GM12878 (cell line): ENCODE data around the gene RIF1. TPM values are rescaled to one million over a fixed set of nuclear protein-coding genes. Genes with fewer than 3 reads are reported as not detected.

Experiments
- ATAC-seq: fragments of 200-7000 bp; cut with Tn5 transposase; 3 replicates; pipeline ENCODE4 v1.9.1; 2020; ENCODE audit warnings: mild to moderate bottlenecking, moderate library complexity
- BruUV-seq: library from RNA; stranded (reverse); fragments of 400-500 nt; replicated peaks from 2 replicates; lab custom pipeline; 2021; lab: Mats Ljungman, UMichigan
- CTCF ChIA-PET: fragments of 300-600 bp; sonication (Branson Sonifier 250); formaldehyde crosslinking; extraction: SDS; loops from one replicate; lab custom pipeline; 2021; ENCODE audit warnings: inconsistent platforms; lab: Yijun Ruan, JAX
- POLR2A ChIA-PET: fragments of 350-600 bp; formaldehyde crosslinking; extraction: SDS; loops from one replicate; lab custom pipeline; 2021; ENCODE audit warnings: inconsistent platforms; lab: Charles Lee
- RAD21 ChIA-PET: fragments of 300-600 bp; sonication (Branson Sonifier 250); formaldehyde crosslinking; loops from one replicate; lab custom pipeline; 2023; ENCODE audit warnings: antibody characterized with exemption; ENCODE audit not compliant: unreplicated experiment; lab: Charles Lee
- SMC1A ChIA-PET: fragments of 300-600 bp; sonication (Branson Sonifier 250); formaldehyde crosslinking; loops from one replicate; lab custom pipeline; 2023; ENCODE audit not compliant: unreplicated experiment, uncharacterized antibody; lab: Charles Lee
- DNase-seq: peaks from one replicate; pipeline ENCODE4 v3.0.0-alpha.2; 2011; ENCODE audit warnings: low read depth, low spot score
- FAIRE-seq: peaks from 3 replicates; lab custom pipeline; 2011; peaks lifted over from hg19 to GRCh38; lab: Jason Lieb, UNC
- H2AFZ ChIP-seq: 2 replicates; pipeline ENCODE4 v1.6.0; 2011; ENCODE audit warnings: low read depth, low read length, control low read depth; ENCODE audit not compliant: control insufficient read depth
- H3K27ac ChIP-seq: 2 replicates; pipeline ENCODE4 v1.5.1; 2011; ENCODE audit warnings: control low read depth; ENCODE audit not compliant: control insufficient read depth, insufficient read depth
- H3K27me3 ChIP-seq, 2 experiments: replicated peaks in 1 of 2; 2 replicates each; pipeline versions ENCODE4 v1.6.0 to v1.6.1; 2011; ENCODE audit warnings: low read length in 1 of 2; ENCODE audit not compliant: control insufficient read depth in 2 of 2, insufficient read depth in 2 of 2
- H3K36me3 ChIP-seq, 2 experiments: 2 replicates each; pipeline ENCODE4 v1.5.1; 2011; ENCODE audit warnings: low read length in 1 of 2; ENCODE audit not compliant: control insufficient read depth in 2 of 2, insufficient read depth in 2 of 2
- H3K4me1 ChIP-seq: 2 replicates; pipeline ENCODE4 v1.6.1; 2011; ENCODE audit warnings: mild to moderate bottlenecking, low read length, moderate library complexity, mixed read lengths; ENCODE audit not compliant: control insufficient read depth, insufficient read depth
- H3K4me2 ChIP-seq: 2 replicates; pipeline ENCODE4 v1.6.0; 2011; ENCODE audit warnings: control low read depth; ENCODE audit not compliant: control insufficient read depth, insufficient read depth
- H3K4me3 ChIP-seq: fragments of 200-600 bp; sonication (generic); 2 replicates; pipeline ENCODE4 v1.5.1; 2016
- H3K79me2 ChIP-seq: 2 replicates; pipeline ENCODE4 v1.6.0; 2011; ENCODE audit warnings: low read length; ENCODE audit not compliant: control insufficient read depth, insufficient read depth
- H3K9ac ChIP-seq: 2 replicates; pipeline ENCODE4 v1.8.0; 2011; ENCODE audit warnings: low read length, control low read depth, mixed read lengths; ENCODE audit not compliant: control insufficient read depth, insufficient read depth
- H3K9me3 ChIP-seq: replicated peaks from 3 replicates; pipeline ENCODE4 v1.5.1; 2011; ENCODE audit warnings: mild to moderate bottlenecking, low read length; ENCODE audit not compliant: control insufficient read depth, insufficient read depth
- H4K20me1 ChIP-seq: 2 replicates; pipeline ENCODE4 v1.6.0; 2011; ENCODE audit not compliant: control insufficient read depth, insufficient read depth
- EED ChIP-seq: sonication (generic); IDR thresholded peaks from 2 replicates; pipeline ENCODE4 v1.6.1; 2016; ENCODE audit warnings: antibody characterized with exemption, low read depth
- ETV6 ChIP-seq, 2 experiments: fragments of 450-650 bp in 1 of 2; IDR thresholded peaks in 1 of 2; conservative IDR thresholded peaks in 1 of 2; 2 replicates each; pipeline ENCODE4 v1.6.1; 2014; ENCODE audit warnings: antibody characterized with exemption in 1 of 2, borderline replicate concordance in 1 of 2, low read depth in 1 of 2, mild to moderate bottlenecking in 1 of 2, moderate library complexity in 1 of 2
- HCFC1 ChIP-seq: fragments of 150-350 bp; IDR thresholded peaks from 2 replicates; pipeline ENCODE4 v1.6.1; 2014; ENCODE audit warnings: low read length
- IRF4 ChIP-seq: IDR thresholded peaks from 2 replicates; pipeline ENCODE4 v1.6.1; 2011; ENCODE audit warnings: low read depth, low read length
- LARP7 ChIP-seq: fragments of 450-650 bp; IDR thresholded peaks from 2 replicates; pipeline ENCODE4 v1.6.1; 2017; ENCODE audit warnings: mild to moderate bottlenecking
- PAX8 ChIP-seq: fragments of 450-650 bp; IDR thresholded peaks from 2 replicates; pipeline ENCODE4 v1.6.1; 2017; ENCODE audit warnings: mild to moderate bottlenecking, moderate library complexity
- PML ChIP-seq: IDR thresholded peaks from 2 replicates; pipeline ENCODE4 v1.6.1; 2012; ENCODE audit warnings: low read length, inconsistent platforms
- POLR2AphosphoS2 ChIP-seq: IDR thresholded peaks from 2 replicates; pipeline ENCODE4 v1.6.1; 2011; ENCODE audit warnings: low read depth, mild to moderate bottlenecking, low read length, improper control_type of control experiment, moderate library complexity
- RAD21 ChIP-seq: IDR thresholded peaks from 2 replicates; pipeline ENCODE4 v1.6.1; 2011; ENCODE audit warnings: mild to moderate bottlenecking, low read depth, low read length, moderate library complexity; ENCODE audit not compliant: insufficient read depth
- RBBP5 ChIP-seq: fragments of 200-600 bp; sonication (generic); conservative IDR thresholded peaks from 2 replicates; pipeline ENCODE4 v1.6.1; 2016
- RCOR1 ChIP-seq: conservative IDR thresholded peaks from 2 replicates; pipeline ENCODE4 v1.6.1; 2012; ENCODE audit warnings: low read depth, low read length, improper control_type of control experiment
- RFX5 ChIP-seq: IDR thresholded peaks from 2 replicates; pipeline ENCODE4 v1.6.1; 2011; ENCODE audit warnings: low read depth, low read length, improper control_type of control experiment
- STAT1 ChIP-seq: fragments of 450-650 bp; conservative IDR thresholded peaks from 2 replicates; pipeline ENCODE4 v1.6.1; 2014; ENCODE audit warnings: antibody characterized with exemption, mild to moderate bottlenecking
- TCF12 ChIP-seq: IDR thresholded peaks from 2 replicates; pipeline ENCODE4 v1.6.1; 2011; ENCODE audit warnings: low read depth, mild to moderate bottlenecking, low read length
- WGBS: methylation state at CpG from one replicate; pipeline ENCODE4 v1.1.6; 2016; ENCODE audit warnings: low lambda C conversion rate; ENCODE audit not compliant: insufficient replicate concordance, insufficient coverage; ENCODE audit errors: missing lambda C conversion rate; 5-methylcytosine and 5-hydroxymethylcytosine counted together
- in situ Hi-C: fragments of 300-500 bp; cut with MboI; formaldehyde crosslinking; loops from 9 replicates; pipeline ENCODE4 v1.14.3; 2018; ENCODE audit warnings: mixed read lengths
- intact Hi-C: fragments of 100-400 bp; cut with micrococcal nuclease; formaldehyde crosslinking; loops from one replicate; pipeline ENCODE4 v1.14.2; 2022; ENCODE audit not compliant: unreplicated experiment
- polyA plus RNA-seq, 11 experiments: library from polyadenylated mRNA; depleted of rRNA in 4 of 11; unstranded in 6 of 11; stranded (reverse) in 5 of 11; fragments of >200 nt; fragmentation: Nextera tagmentation in 4 of 11; fragmentation: Illumina TruSeq in 1 of 11; extraction: Ambion mirVana in 4 of 11; extraction: Trizol in 1 of 11; gene quantifications; 1 replicate in 1 of 11; 2 replicates in 10 of 11; pipeline versions ENCODE4 v1.2.1 to v1.2.3, GENCODE V29; 2011 to 2016; ENCODE audit warnings: inconsistent platforms in 2 of 11, missing spikeins in 2 of 11, low read depth in 1 of 11
- total RNA-seq, 4 experiments: library from RNA; depleted of rRNA in 3 of 4; stranded (reverse); fragments of >200 nt in 3 of 4; fragmentation: Illumina TruSeq in 1 of 4; extraction: Trizol in 1 of 4; gene quantifications; 2 replicates each; pipeline versions ENCODE4 v1.2.1 to v1.2.3, GENCODE V29; 2013 to 2021
- TF ChIP-seq, protein P1 (sequence below): fragments of 450-650 bp; IDR thresholded peaks from 2 replicates; pipeline ENCODE4 v1.6.1; 2017; ENCODE audit warnings: mild to moderate bottlenecking
- TF ChIP-seq, protein P2 (sequence below): fragments of 450-650 bp; formaldehyde crosslinking; IDR thresholded peaks from 2 replicates; pipeline ENCODE4 v1.4.0; 2020; ENCODE audit warnings: mild to moderate bottlenecking, moderate library complexity
- TF ChIP-seq, protein P3 (sequence below): fragments of 450-650 bp; formaldehyde crosslinking; IDR thresholded peaks from 2 replicates; pipeline ENCODE4 v1.4.0; 2022; ENCODE audit warnings: mild to moderate bottlenecking, moderate library complexity

RIF1 gene
- total and polyA plus RNA-seq, 10 of the 15 experiments (the other 5 are each of a cell fraction or from before 2014, with no cell fraction given) = 6.3 to 63.2 (median 34.4) TPM

DNA sequence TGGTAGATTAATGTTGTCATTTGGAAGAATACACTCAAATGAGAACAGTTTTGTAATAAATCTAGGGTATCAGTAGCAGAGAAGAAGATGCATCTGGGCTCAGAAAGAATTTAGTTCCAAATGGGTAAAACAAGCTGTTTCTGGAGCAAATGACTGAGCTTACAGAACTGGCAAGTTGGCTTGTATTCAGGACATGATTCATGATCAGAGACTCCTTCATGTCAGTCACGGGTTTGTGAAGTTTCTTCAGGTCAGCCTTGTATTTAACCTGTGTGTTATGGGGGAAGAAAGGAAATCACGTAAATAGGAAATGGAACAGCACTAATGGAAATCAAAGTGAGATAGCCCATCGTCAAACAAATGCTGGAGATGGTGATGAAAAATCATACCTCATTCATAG, 109.1 kb downstream of the RIF1 start (continued):
- TF ChIP-seq PML = no peak

DNA sequence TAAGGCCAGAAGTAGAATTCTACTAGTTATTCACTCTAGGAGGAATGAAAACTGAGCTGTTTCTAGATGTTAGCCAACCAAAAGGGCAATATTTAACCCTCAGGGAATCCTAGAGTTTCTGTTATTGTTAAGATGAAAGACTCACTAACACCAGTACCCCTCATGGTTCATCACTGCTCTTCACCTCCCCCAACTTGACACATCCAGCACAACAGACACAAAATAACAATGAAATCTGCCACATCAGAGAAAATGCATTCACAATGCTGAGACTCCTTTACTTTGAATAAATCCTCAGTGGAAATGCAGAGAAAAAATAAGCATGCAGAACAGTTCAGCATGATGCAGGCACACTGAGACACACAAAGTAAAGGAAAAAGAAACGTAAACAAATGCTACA, 111.3 kb downstream of the RIF1 start:
- ChIA-PET SMC1A (interaction anchor here (0.9 kb wide), 1 partner anchor 41 kb away, joined by 3 read pairs; no protein-coding TSS in a partner anchor), RAD21 (no interaction called here), POLR2A (no interaction called here), CTCF (no interaction called here)
- in situ Hi-C loops = no loop called here
- Histone ChIP-seq H3K36me3 (no peaks in the 10 kb centered on the region), H3K9ac (no peak overlapping the region), H3K27ac (no peak overlapping the region), H4K20me1 (no peaks in the 10 kb centered on the region), H2AFZ (no peak overlapping the region), H3K27me3 (no peaks in the 10 kb centered on the region), H3K4me3 (no peak overlapping the region), H3K9me3 (no peaks in the 10 kb centered on the region), H3K4me2 (no peak overlapping the region), H3K4me1 (no peaks in the 10 kb centered on the region), H3K79me2 (no peaks in the 10 kb centered on the region)
- ATAC-seq (no peak), DNase-seq (no peak), FAIRE-seq (no peak)
- no TSS peak for BruUV-seq
- intact Hi-C loops = no loop called here
- WGBS = 93% methylated on average over 1 of the region's 1 CpG
- TF ChIP-seq ETV6 (conservative IDR thresholded peaks at IDR 0.05 in 1 of 2, IDR thresholded peaks at IDR 0.05 in 1 of 2; ENCODE audit: borderline replicate concordance in 1 of 2, low read depth in 1 of 2) = no peak
- TF ChIP-seq RBBP5 = no peak
- TF ChIP-seq TCF12 = no peak
- no peak for TF ChIP-seq LARP7
- TF ChIP-seq, protein P1, sequence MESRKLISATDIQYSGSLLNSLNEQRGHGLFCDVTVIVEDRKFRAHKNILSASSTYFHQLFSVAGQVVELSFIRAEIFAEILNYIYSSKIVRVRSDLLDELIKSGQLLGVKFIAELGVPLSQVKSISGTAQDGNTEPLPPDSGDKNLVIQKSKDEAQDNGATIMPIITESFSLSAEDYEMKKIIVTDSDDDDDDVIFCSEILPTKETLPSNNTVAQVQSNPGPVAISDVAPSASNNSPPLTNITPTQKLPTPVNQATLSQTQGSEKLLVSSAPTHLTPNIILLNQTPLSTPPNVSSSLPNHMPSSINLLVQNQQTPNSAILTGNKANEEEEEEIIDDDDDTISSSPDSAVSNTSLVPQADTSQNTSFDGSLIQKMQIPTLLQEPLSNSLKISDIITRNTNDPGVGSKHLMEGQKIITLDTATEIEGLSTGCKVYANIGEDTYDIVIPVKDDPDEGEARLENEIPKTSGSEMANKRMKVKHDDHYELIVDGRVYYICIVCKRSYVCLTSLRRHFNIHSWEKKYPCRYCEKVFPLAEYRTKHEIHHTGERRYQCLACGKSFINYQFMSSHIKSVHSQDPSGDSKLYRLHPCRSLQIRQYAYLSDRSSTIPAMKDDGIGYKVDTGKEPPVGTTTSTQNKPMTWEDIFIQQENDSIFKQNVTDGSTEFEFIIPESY = no peak
- TF ChIP-seq RAD21 = no peak
- TF ChIP-seq EED = no peak
- no peak for TF ChIP-seq POLR2AphosphoS2
- TF ChIP-seq, protein P2, sequence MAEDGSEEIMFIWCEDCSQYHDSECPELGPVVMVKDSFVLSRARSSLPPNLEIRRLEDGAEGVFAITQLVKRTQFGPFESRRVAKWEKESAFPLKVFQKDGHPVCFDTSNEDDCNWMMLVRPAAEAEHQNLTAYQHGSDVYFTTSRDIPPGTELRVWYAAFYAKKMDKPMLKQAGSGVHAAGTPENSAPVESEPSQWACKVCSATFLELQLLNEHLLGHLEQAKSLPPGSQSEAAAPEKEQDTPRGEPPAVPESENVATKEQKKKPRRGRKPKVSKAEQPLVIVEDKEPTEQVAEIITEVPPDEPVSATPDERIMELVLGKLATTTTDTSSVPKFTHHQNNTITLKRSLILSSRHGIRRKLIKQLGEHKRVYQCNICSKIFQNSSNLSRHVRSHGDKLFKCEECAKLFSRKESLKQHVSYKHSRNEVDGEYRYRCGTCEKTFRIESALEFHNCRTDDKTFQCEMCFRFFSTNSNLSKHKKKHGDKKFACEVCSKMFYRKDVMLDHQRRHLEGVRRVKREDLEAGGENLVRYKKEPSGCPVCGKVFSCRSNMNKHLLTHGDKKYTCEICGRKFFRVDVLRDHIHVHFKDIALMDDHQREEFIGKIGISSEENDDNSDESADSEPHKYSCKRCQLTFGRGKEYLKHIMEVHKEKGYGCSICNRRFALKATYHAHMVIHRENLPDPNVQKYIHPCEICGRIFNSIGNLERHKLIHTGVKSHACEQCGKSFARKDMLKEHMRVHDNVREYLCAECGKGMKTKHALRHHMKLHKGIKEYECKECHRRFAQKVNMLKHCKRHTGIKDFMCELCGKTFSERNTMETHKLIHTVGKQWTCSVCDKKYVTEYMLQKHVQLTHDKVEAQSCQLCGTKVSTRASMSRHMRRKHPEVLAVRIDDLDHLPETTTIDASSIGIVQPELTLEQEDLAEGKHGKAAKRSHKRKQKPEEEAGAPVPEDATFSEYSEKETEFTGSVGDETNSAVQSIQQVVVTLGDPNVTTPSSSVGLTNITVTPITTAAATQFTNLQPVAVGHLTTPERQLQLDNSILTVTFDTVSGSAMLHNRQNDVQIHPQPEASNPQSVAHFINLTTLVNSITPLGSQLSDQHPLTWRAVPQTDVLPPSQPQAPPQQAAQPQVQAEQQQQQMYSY (CRISPR knock-in tag) = no peak
- TF ChIP-seq IRF4 = no peak
- TF ChIP-seq PAX8 = no peak
- TF ChIP-seq, protein P3, sequence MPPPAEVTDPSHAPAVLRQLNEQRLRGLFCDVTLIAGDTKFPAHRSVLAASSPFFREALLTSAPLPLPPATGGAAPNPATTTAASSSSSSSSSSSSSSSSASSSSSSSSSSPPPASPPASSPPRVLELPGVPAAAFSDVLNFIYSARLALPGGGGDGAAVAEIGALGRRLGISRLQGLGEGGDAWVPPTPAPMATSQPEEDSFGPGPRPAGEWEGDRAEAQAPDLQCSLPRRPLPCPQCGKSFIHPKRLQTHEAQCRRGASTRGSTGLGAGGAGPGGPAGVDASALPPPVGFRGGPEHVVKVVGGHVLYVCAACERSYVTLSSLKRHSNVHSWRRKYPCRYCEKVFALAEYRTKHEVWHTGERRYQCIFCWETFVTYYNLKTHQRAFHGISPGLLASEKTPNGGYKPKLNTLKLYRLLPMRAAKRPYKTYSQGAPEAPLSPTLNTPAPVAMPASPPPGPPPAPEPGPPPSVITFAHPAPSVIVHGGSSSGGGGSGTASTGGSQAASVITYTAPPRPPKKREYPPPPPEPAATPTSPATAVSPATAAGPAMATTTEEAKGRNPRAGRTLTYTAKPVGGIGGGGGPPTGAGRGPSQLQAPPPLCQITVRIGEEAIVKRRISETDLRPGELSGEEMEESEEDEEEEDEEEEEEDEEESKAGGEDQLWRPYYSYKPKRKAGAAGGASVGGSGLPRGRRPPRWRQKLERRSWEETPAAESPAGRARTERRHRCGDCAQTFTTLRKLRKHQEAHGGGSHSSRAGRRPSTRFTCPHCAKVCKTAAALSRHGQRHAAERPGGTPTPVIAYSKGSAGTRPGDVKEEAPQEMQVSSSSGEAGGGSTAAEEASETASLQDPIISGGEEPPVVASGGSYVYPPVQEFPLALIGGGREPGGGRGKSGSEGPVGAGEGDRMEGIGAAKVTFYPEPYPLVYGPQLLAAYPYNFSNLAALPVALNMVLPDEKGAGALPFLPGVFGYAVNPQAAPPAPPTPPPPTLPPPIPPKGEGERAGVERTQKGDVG (CRISPR knock-in tag) = no peak
- TF ChIP-seq HCFC1 = no peak
- TF ChIP-seq STAT1 = no peak
- no peak for TF ChIP-seq RCOR1
- TF ChIP-seq RFX5 = no peak
